NCI-H510A (cell line): ENCODE measurements around the gene TANGO6.
"Not testable (repeated sequence)": the region's sequence is repeated elsewhere in the genome, so short reads cannot be mapped to it uniquely, and the experiment has no call there.

Experiments
- DNase-seq: peaks from one replicate; lab custom pipeline; 2025; lab: John Stamatoyannopoulos, UW

TANGO6 gene

GRCh38 chr16:69014811-69015210 is 171.5 kb downstream of the TANGO6 start:
- DNase-seq, result no peak

GRCh38 chr16:69017036-69017783 is 173.9 kb downstream of the TANGO6 start:
- no peak for DNase-seq

GRCh38 chr16:69019811-69020210 is 176.5 kb downstream of the TANGO6 start:
- no peak for DNase-seq

GRCh38 chr16:69029121-69029520 is 185.8 kb downstream of the TANGO6 start:
- no peak for DNase-seq

GRCh38 chr16:69031877-69032301 is 188.6 kb downstream of the TANGO6 start:
- no peak for DNase-seq

- DNase-seq, result no peak
Observed at GRCh38 chr16:69033151-69033949, 190.0 kb downstream of the TANGO6 start.

- no peak for DNase-seq
Observed at GRCh38 chr16:69035375-69035774, 192.0 kb downstream of the TANGO6 start.

- no peak for DNase-seq
Observed at GRCh38 chr16:69036399-69037091, 193.2 kb downstream of the TANGO6 start.

GRCh38 chr16:69037373-69038160 is 194.2 kb downstream of the TANGO6 start:
- DNase-seq, result no peak

- DNase-seq, result no peak
Observed at GRCh38 chr16:69039333-69039941, 196.1 kb downstream of the TANGO6 start.

GRCh38 chr16:69040144-69040909 is 197.0 kb downstream of the TANGO6 start:
- DNase-seq, result no peak

- no peak for DNase-seq
Observed at GRCh38 chr16:69048328-69049120, 205.2 kb downstream of the TANGO6 start.

- no peak for DNase-seq
Observed at GRCh38 chr16:69049146-69049545, 205.8 kb downstream of the TANGO6 start.

- DNase-seq, result no peak
Observed at GRCh38 chr16:69049603-69050375, 206.5 kb downstream of the TANGO6 start.

GRCh38 chr16:69051517-69051830 is 208.1 kb downstream of the TANGO6 start:
- not testable (repeated sequence) for DNase-seq

- no peak for DNase-seq
Observed at GRCh38 chr16:69055008-69055407, 211.7 kb downstream of the TANGO6 start.

- no peak for DNase-seq
Observed at GRCh38 chr16:69055980-69056379, 212.6 kb downstream of the TANGO6 start.

- DNase-seq, result no peak
Observed at GRCh38 chr16:69056421-69056820, 213.1 kb downstream of the TANGO6 start.
